Peyer's patch (tissue), 4 donors: ENCODE measurements around the gene CPSF7. TPM values are rescaled to one million over a fixed set of nuclear protein-coding genes. Genes with fewer than 3 reads are reported as not detected.
A peak's percentile ranks its signal among the peaks of the same experiment; 100 is the strongest.

Source experiments
- DNase-seq, 3 donors: peaks; one replicate each; pipeline ENCODE4 v3.0.0-alpha.2; 2017 to 2019
- H3K27ac ChIP-seq, 4 donors: fragments of 200-600 bp; sonication (generic); one replicate each; pipeline ENCODE4 v1.5.1; 2016 to 2019
- H3K27me3 ChIP-seq, 2 donors: fragments of 200-600 bp; sonication (generic); one replicate each; pipeline ENCODE4 v1.5.1; 2019
- H3K36me3 ChIP-seq, 3 donors: fragments of 200-600 bp; sonication (generic); one replicate each; pipeline ENCODE4 v1.5.1; 2016 to 2019
- H3K4me1 ChIP-seq, 4 donors: fragments of 200-600 bp; sonication (generic); one replicate each; pipeline ENCODE4 v1.5.1; 2016 to 2019
- H3K4me3 ChIP-seq, 4 donors: fragments of 200-600 bp; sonication (generic); 1 replicate in 3 of 4; 2 replicates in 1 of 4; pipeline ENCODE4 v1.5.1; 2016 to 2019; ENCODE audit warnings: mild to moderate bottlenecking in 1 of 4
- H3K9me3 ChIP-seq, 4 donors: fragments of 200-600 bp; sonication (generic); one replicate each; pipeline ENCODE4 v1.5.1; 2016 to 2019; ENCODE audit warnings: mild to moderate bottlenecking in 1 of 4
- POLR2A ChIP-seq, 2 donors: fragments of 450-650 bp; IDR thresholded peaks; one replicate each; pipeline ENCODE4 v1.5.1; 2017; ENCODE audit warnings: antibody characterized with exemption in 2 of 2, mild to moderate bottlenecking in 2 of 2, moderate library complexity in 2 of 2
- total RNA-seq, 4 donors: library from RNA; depleted of rRNA; stranded (reverse); fragments of >200 nt; gene quantifications; one replicate each; pipeline ENCODE4 v1.1.0, GENCODE V29; 2016
- TF ChIP-seq, protein P1 (sequence below), 6 experiments: fragments of 450-650 bp in 4 of 6; fragments of 200-600 bp in 2 of 6; sonication (generic) in 1 of 6; IDR thresholded peaks; one replicate each; pipeline ENCODE4 v1.5.1; 2017 to 2019; ENCODE audit warnings: antibody characterized with exemption in 6 of 6, mild to moderate bottlenecking in 3 of 6, moderate library complexity in 1 of 6

Gene CPSF7
- total RNA-seq, 4 donors from 2014 or later = 45.9 to 125 (median 79.9) TPM

DNA sequence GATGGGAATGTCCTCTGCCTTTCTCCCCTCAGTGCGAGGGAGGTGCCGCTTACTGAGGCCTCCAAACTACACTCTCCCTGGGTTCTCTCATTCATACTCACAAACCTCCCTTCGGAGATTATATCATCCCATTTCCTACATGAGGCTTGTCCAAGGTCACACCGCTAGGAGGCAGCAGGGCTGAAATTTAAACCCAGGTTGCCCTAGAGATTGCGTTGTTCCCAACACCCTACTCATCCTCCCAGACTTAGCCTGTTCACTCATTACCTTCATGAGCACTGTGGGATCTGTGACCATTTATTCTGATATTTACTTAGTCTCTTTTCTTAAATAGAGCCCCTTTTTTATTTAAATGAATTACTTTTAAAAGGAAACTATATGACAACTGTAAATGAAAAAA, 31.2 kb upstream of the CPSF7 start:
- H3K36me3 ChIP-seq = peaks cover 0 to 3% (median 0%) of the 10 kb centered on the region in 3 donors
- no peaks in the 10 kb centered on the region for H3K9me3 ChIP-seq
- H3K4me3 ChIP-seq = no peak overlapping the region
- H3K4me1 ChIP-seq = no peaks in the 10 kb centered on the region
- TF ChIP-seq POLR2A (IDR thresholded peaks at IDR 0.05) = no peak
- TF ChIP-seq, protein P1, sequence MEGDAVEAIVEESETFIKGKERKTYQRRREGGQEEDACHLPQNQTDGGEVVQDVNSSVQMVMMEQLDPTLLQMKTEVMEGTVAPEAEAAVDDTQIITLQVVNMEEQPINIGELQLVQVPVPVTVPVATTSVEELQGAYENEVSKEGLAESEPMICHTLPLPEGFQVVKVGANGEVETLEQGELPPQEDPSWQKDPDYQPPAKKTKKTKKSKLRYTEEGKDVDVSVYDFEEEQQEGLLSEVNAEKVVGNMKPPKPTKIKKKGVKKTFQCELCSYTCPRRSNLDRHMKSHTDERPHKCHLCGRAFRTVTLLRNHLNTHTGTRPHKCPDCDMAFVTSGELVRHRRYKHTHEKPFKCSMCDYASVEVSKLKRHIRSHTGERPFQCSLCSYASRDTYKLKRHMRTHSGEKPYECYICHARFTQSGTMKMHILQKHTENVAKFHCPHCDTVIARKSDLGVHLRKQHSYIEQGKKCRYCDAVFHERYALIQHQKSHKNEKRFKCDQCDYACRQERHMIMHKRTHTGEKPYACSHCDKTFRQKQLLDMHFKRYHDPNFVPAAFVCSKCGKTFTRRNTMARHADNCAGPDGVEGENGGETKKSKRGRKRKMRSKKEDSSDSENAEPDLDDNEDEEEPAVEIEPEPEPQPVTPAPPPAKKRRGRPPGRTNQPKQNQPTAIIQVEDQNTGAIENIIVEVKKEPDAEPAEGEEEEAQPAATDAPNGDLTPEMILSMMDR (IDR thresholded peaks at IDR 0.05) = no peak
- H3K27me3 ChIP-seq = no peaks in the 10 kb centered on the region
- no peak for DNase-seq
- H3K27ac ChIP-seq = peak overlapping the region in 1 of 4 donors; percentile 22

DNA sequence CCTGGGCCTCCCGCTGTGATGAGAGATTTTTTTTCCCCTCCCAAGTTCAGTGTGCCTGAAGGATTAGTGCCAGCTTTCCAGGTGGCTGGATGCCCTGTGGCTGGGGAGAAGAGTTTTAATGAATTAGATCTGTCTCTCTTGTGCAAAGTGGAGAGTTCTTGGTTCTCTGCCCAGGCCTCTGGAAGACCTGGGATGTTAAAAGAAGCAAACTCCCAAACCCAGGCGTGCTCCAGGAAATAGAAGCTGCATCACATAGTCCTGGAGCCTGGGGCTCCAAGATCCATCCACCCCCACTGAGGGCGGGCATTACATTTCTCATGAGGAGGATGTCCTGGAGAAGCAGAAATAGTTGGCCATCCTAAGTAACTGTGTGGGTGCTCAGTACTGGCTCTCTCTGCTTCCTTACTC, 30.7 kb upstream of the CPSF7 start:
- no peaks in the 10 kb centered on the region for H3K27me3 ChIP-seq
- H3K36me3 ChIP-seq = peaks cover 0 to 5% (median 0%) of the 10 kb centered on the region in 3 donors
- TF ChIP-seq, protein P1 (IDR thresholded peaks at IDR 0.05) = no peak
- no peak for TF ChIP-seq POLR2A (IDR thresholded peaks at IDR 0.05)
- peak overlapping the region in 1 of 4 donors; percentile 22 for H3K27ac ChIP-seq
- no peak overlapping the region for H3K4me3 ChIP-seq
- DNase-seq = no peak
- H3K4me1 ChIP-seq = no peaks in the 10 kb centered on the region
- no peaks in the 10 kb centered on the region for H3K9me3 ChIP-seq

DNA sequence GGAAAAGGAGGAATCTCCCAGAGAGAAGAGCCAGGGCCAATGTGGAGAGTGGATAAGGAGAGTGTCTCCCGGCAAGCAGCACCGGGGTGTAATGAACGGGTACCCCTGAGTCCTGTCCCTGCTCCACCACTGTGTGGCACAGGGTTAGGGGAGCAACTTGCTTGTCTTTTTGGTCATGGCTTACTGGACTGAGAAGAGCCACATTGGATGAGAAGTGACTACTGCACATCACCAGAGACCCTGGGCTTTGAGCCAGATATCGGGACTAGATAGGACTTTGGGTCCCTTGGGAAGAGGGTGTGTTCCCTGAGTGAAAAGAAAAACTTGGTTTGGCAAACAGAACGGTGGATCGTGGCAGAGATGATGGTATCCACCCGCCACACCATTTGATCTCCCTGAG, 24.7 kb upstream of the CPSF7 start:
- Histone ChIP-seq H3K36me3 (peaks cover 0 to 19% (median 0%) of the 10 kb centered on the region in 3 donors), H3K4me1 (no peaks in the 10 kb centered on the region), H3K9me3 (no peaks in the 10 kb centered on the region), H3K27me3 (no peaks in the 10 kb centered on the region), H3K4me3 (no peak overlapping the region), H3K27ac (no peak overlapping the region)
- no peak for TF ChIP-seq POLR2A (IDR thresholded peaks at IDR 0.05)
- TF ChIP-seq, protein P1 (IDR thresholded peaks at IDR 0.05) = no peak
- DNase-seq = no peak

DNA sequence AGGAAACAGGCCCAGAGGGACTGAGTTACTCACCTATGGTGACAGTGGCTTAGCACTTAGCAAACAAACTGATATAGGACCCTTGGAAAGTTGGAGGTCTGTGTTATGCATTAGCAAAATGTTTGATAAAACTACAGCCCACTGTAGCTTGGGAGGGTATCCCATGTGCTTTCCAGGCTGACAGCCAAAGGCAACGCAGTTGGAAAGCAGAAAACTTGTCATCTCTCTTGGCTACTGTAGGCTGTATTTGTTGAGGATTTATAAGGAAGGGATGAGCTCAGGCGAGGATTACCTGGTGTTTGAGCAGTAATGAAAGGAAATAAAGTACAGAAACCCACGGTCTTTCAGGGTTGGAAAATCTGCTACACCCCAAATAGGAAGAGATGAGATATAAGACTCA, 23.9 kb upstream of the CPSF7 start:
- no peak overlapping the region for H3K27ac ChIP-seq
- DNase-seq = no peak
- H3K4me1 ChIP-seq = no peaks in the 10 kb centered on the region
- no peak overlapping the region for H3K4me3 ChIP-seq
- TF ChIP-seq, protein P1 (IDR thresholded peaks at IDR 0.05) = no peak
- TF ChIP-seq POLR2A (IDR thresholded peaks at IDR 0.05) = no peak
- H3K27me3 ChIP-seq = no peaks in the 10 kb centered on the region
- H3K9me3 ChIP-seq = no peaks in the 10 kb centered on the region
- peaks cover 0 to 23% (median 0%) of the 10 kb centered on the region in 3 donors for H3K36me3 ChIP-seq

DNA sequence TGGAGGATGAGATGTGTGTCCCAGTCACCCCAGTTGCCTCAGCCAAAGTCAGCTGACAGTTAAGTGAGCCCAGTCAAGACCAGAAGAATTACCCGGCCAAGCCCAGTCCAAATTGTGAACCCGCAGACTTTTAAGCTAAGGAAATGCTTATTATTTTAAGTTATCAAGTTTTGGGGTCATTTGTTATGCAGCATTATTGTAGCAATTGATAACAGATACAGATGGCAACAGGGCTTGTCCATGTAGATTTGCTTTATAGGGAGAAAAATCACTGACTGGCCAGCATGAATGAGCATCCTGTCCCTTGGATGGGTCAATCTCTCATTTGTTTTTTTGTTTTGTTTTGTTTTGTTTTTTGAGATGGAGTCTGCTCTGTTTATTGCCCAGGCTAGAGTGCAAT, 23.1 kb upstream of the CPSF7 start:
- TF ChIP-seq POLR2A (IDR thresholded peaks at IDR 0.05) = no peak
- TF ChIP-seq, protein P1 (IDR thresholded peaks at IDR 0.05) = no peak
- H3K27me3 ChIP-seq = no peaks in the 10 kb centered on the region
- no peak overlapping the region for H3K27ac ChIP-seq
- H3K4me3 ChIP-seq = no peak overlapping the region
- H3K36me3 ChIP-seq = peaks cover 0 to 30% (median 0%) of the 10 kb centered on the region in 3 donors
- DNase-seq = no peak
- H3K9me3 ChIP-seq = no peaks in the 10 kb centered on the region
- H3K4me1 ChIP-seq = no peaks in the 10 kb centered on the region

- Histone ChIP-seq H3K4me3 (no peak overlapping the region), H3K4me1 (no peaks in the 10 kb centered on the region), H3K36me3 (peaks cover 0 to 67% (median 0%) of the 10 kb centered on the region in 3 donors), H3K27me3 (no peaks in the 10 kb centered on the region), H3K27ac (peak overlapping the region in 1 of 4 donors; percentile 58), H3K9me3 (no peaks in the 10 kb centered on the region)
- TF ChIP-seq, protein P1 (IDR thresholded peaks at IDR 0.05) = no peak
- TF ChIP-seq POLR2A (IDR thresholded peaks at IDR 0.05) = no peak
- DNase-seq = no peak
Measured at GRCh38 chr11:61448552-61448927, 18.8 kb upstream of the CPSF7 start.
